ENCODE data around the gene EXOG.

Gene EXOG

GRCh38 chr3:38473229-38473628, 22.9 kb upstream of the EXOG start:
- no peak for DNase-seq

GRCh38 chr3:38474928-38475605, 21.1 kb upstream of the EXOG start:
- DNase-seq, result no peak

- DNase-seq, result no peak
These were observed 20.4 kb upstream of the EXOG start for GRCh38 chr3:38475716-38476115.

GRCh38 chr3:38476157-38476756, 19.9 kb upstream of the EXOG start:
- DNase-seq, result no peak

- DNase-seq, result no peak
These were observed 18.9 kb upstream of the EXOG start for GRCh38 chr3:38477057-38477820.

GRCh38 chr3:38477839-38478450, 18.2 kb upstream of the EXOG start:
- DNase-seq, result no peak

- DNase-seq, result no peak
These were observed 17.2 kb upstream of the EXOG start for GRCh38 chr3:38478901-38479300.

GRCh38 chr3:38479431-38480092, 16.6 kb upstream of the EXOG start:
- DNase-seq, result peak; percentile 41

- DNase-seq, result no peak
These were observed 16.1 kb upstream of the EXOG start for GRCh38 chr3:38480093-38480445.

GRCh38 chr3:38480930-38481329, 15.2 kb upstream of the EXOG start:
- DNase-seq, result no peak

- no peak for DNase-seq
These were observed 13.2 kb upstream of the EXOG start for GRCh38 chr3:38482951-38483350.

GRCh38 chr3:38487323-38487722, 8.8 kb upstream of the EXOG start:
- DNase-seq, result no peak

- no peak for DNase-seq
These were observed 7.2 kb upstream of the EXOG start for GRCh38 chr3:38488949-38489348.

- no peak for DNase-seq
These were observed 6.4 kb upstream of the EXOG start for GRCh38 chr3:38489766-38490165.

- DNase-seq, result no peak
These were observed 5.7 kb upstream of the EXOG start for GRCh38 chr3:38490281-38491030.

GRCh38 chr3:38491215-38491614, 4.9 kb upstream of the EXOG start:
- no peak for DNase-seq

- DNase-seq, result no peak
These were observed 3.1 kb upstream of the EXOG start for GRCh38 chr3:38493031-38493430.

- DNase-seq, result no peak
These were observed 891 bp downstream of the EXOG start for GRCh38 chr3:38497031-38497430.

GRCh38 chr3:38500688-38501417, 4.7 kb downstream of the EXOG start:
- DNase-seq, result no peak

- DNase-seq, result no peak
These were observed 11.0 kb downstream of the EXOG start for GRCh38 chr3:38507120-38507519.

GRCh38 chr3:38509732-38510131, 13.6 kb downstream of the EXOG start:
- no peak for DNase-seq

- DNase-seq, result no peak
These were observed 14.5 kb downstream of the EXOG start for GRCh38 chr3:38510631-38511030.
